ENCODE results near the gene TMEM51. TPM values are rescaled to one million over a fixed set of nuclear protein-coding genes. Genes with fewer than 3 reads are reported as not detected.

The TMEM51 gene
- total RNA-seq, 2 experiments from 2014 or later, result not detected

- no peak for DNase-seq
- CTCF ChIA-PET, result interaction anchor here (1.2 to 1.5 kb wide), 2 partner anchors 19 to 155 kb away, joined by 4 to 7 read pairs; no protein-coding TSS in a partner anchor
- Mint-ChIP-seq H3K36me3 (ENCODE audit: low read depth) (no peaks in the 10 kb centered on the region), H3K27ac (no peak overlapping the region), H3K4me1 (peaks cover 5% of the 10 kb centered on the region), H3K9me3 (no peaks in the 10 kb centered on the region), H3K4me3 (no peak overlapping the region), H3K27me3 (no peaks in the 10 kb centered on the region)
- POLR2A ChIA-PET, result no interaction called here
Observed at GRCh38 chr1:15117671-15118325, 35.7 kb upstream of the TMEM51 start.

GRCh38 chr1:15118579-15118978 lies 35.0 kb upstream of the TMEM51 start:
- no peak overlapping the region for H3K27ac Mint-ChIP-seq
- H3K4me1 Mint-ChIP-seq, result no peaks in the 10 kb centered on the region
- ChIA-PET CTCF (interaction anchor here (0.6 to 0.9 kb wide), 2 partner anchors 10 to 1512 kb away, joined by 4 to 5 read pairs; no protein-coding TSS in a partner anchor), POLR2A (no interaction called here)
- no peaks in the 10 kb centered on the region for H3K27me3 Mint-ChIP-seq
- H3K36me3 Mint-ChIP-seq (ENCODE audit: low read depth), result no peaks in the 10 kb centered on the region
- no peak overlapping the region for H3K4me3 Mint-ChIP-seq
- DNase-seq, result no peak
- H3K9me3 Mint-ChIP-seq, result no peaks in the 10 kb centered on the region

- H3K9me3 Mint-ChIP-seq, result no peaks in the 10 kb centered on the region
- no peak overlapping the region for H3K27ac Mint-ChIP-seq
- H3K36me3 Mint-ChIP-seq (ENCODE audit: low read depth), result no peaks in the 10 kb centered on the region
- H3K4me3 Mint-ChIP-seq, result no peak overlapping the region
- H3K27me3 Mint-ChIP-seq, result peaks cover 2% of the 10 kb centered on the region
- no peak for DNase-seq
- POLR2A ChIA-PET, result no interaction called here
- CTCF ChIA-PET, result no interaction called here
- H3K4me1 Mint-ChIP-seq, result no peaks in the 10 kb centered on the region
Observed at GRCh38 chr1:15120251-15120945, 33.1 kb upstream of the TMEM51 start.

GRCh38 chr1:15122331-15122730 lies 31.2 kb upstream of the TMEM51 start:
- Mint-ChIP-seq H3K36me3 (ENCODE audit: low read depth) (no peaks in the 10 kb centered on the region), H3K9me3 (no peaks in the 10 kb centered on the region), H3K4me3 (no peak overlapping the region), H3K27ac (no peak overlapping the region), H3K4me1 (no peaks in the 10 kb centered on the region), H3K27me3 (peaks cover 3% of the 10 kb centered on the region)
- CTCF ChIA-PET, result no interaction called here
- no peak for DNase-seq
- POLR2A ChIA-PET, result no interaction called here

GRCh38 chr1:15123270-15123669 lies 30.3 kb upstream of the TMEM51 start:
- POLR2A ChIA-PET, result no interaction called here
- CTCF ChIA-PET, result interaction anchor here (0.6 to 0.7 kb wide), 2 partner anchors 15 to 97 kb away, joined by 3 to 4 read pairs; no protein-coding TSS in a partner anchor
- Mint-ChIP-seq H3K27me3 (peaks cover 3% of the 10 kb centered on the region), H3K36me3 (ENCODE audit: low read depth) (no peaks in the 10 kb centered on the region), H3K4me1 (no peaks in the 10 kb centered on the region), H3K9me3 (no peaks in the 10 kb centered on the region), H3K27ac (no peak overlapping the region), H3K4me3 (no peak overlapping the region)
- DNase-seq, result no peak

- no peak overlapping the region for H3K27ac Mint-ChIP-seq
- H3K4me1 Mint-ChIP-seq, result no peaks in the 10 kb centered on the region
- H3K9me3 Mint-ChIP-seq, result no peaks in the 10 kb centered on the region
- H3K4me3 Mint-ChIP-seq, result no peak overlapping the region
- DNase-seq, result no peak
- ChIA-PET CTCF (no interaction called here), POLR2A (no interaction called here)
- H3K27me3 Mint-ChIP-seq, result peaks cover 3% of the 10 kb centered on the region
- H3K36me3 Mint-ChIP-seq (ENCODE audit: low read depth), result no peaks in the 10 kb centered on the region
Observed at GRCh38 chr1:15123925-15124324, 29.6 kb upstream of the TMEM51 start.

- no peak overlapping the region for H3K4me3 Mint-ChIP-seq
- H3K27me3 Mint-ChIP-seq, result peaks cover 3% of the 10 kb centered on the region
- ChIA-PET POLR2A (no interaction called here), CTCF (interaction anchor here (0.6 kb wide), 1 partner anchor 19 kb away, joined by 3 read pairs; no protein-coding TSS in a partner anchor)
- no peaks in the 10 kb centered on the region for H3K4me1 Mint-ChIP-seq
- H3K27ac Mint-ChIP-seq, result no peak overlapping the region
- H3K9me3 Mint-ChIP-seq, result no peaks in the 10 kb centered on the region
- no peaks in the 10 kb centered on the region for H3K36me3 Mint-ChIP-seq (ENCODE audit: low read depth)
- no peak for DNase-seq
Observed at GRCh38 chr1:15124362-15125100, 29.0 kb upstream of the TMEM51 start.

- Mint-ChIP-seq H3K4me1 (no peaks in the 10 kb centered on the region), H3K4me3 (no peak overlapping the region), H3K27me3 (peaks cover 6% of the 10 kb centered on the region), H3K27ac (no peak overlapping the region), H3K9me3 (no peaks in the 10 kb centered on the region), H3K36me3 (ENCODE audit: low read depth) (no peaks in the 10 kb centered on the region)
- no peak for DNase-seq
- ChIA-PET CTCF (interaction anchor here (0.6 kb wide), 1 partner anchor 20 kb away, joined by 3 read pairs; no protein-coding TSS in a partner anchor), POLR2A (no interaction called here)
Observed at GRCh38 chr1:15125101-15125745, 28.3 kb upstream of the TMEM51 start.

GRCh38 chr1:15128077-15128476 lies 25.5 kb upstream of the TMEM51 start:
- no peak overlapping the region for H3K4me3 Mint-ChIP-seq
- no peak for DNase-seq
- CTCF ChIA-PET, result interaction anchor here (0.5 to 1.8 kb wide), 11 partner anchors 9 to 356 kb away, joined by 3 to 7 read pairs (median 3); no protein-coding TSS in a partner anchor
- no peaks in the 10 kb centered on the region for H3K9me3 Mint-ChIP-seq
- H3K4me1 Mint-ChIP-seq, result no peaks in the 10 kb centered on the region
- H3K36me3 Mint-ChIP-seq (ENCODE audit: low read depth), result no peaks in the 10 kb centered on the region
- POLR2A ChIA-PET, result interaction anchor here (0.6 kb wide), 1 partner anchor 16 kb away, joined by 3 read pairs; no protein-coding TSS in a partner anchor
- H3K27me3 Mint-ChIP-seq, result peaks cover 12% of the 10 kb centered on the region
- no peak overlapping the region for H3K27ac Mint-ChIP-seq

GRCh38 chr1:15128520-15129313 lies 24.8 kb upstream of the TMEM51 start:
- CTCF ChIA-PET, result interaction anchor here (0.8 to 1.8 kb wide), 13 partner anchors 8 to 336 kb away, joined by 3 to 7 read pairs (median 3); no protein-coding TSS in a partner anchor
- Mint-ChIP-seq H3K27ac (no peak overlapping the region), H3K4me3 (no peak overlapping the region), H3K27me3 (peaks cover 15% of the 10 kb centered on the region), H3K36me3 (ENCODE audit: low read depth) (no peaks in the 10 kb centered on the region), H3K4me1 (no peaks in the 10 kb centered on the region), H3K9me3 (no peaks in the 10 kb centered on the region)
- DNase-seq, result peak; percentile 72
- POLR2A ChIA-PET, result interaction anchor here (0.6 kb wide), 1 partner anchor 17 kb away, joined by 3 read pairs; no protein-coding TSS in a partner anchor

- Mint-ChIP-seq H3K4me1 (no peaks in the 10 kb centered on the region), H3K9me3 (no peaks in the 10 kb centered on the region), H3K27me3 (peaks cover 24% of the 10 kb centered on the region), H3K27ac (no peak overlapping the region), H3K4me3 (no peak overlapping the region), H3K36me3 (ENCODE audit: low read depth) (no peaks in the 10 kb centered on the region)
- CTCF ChIA-PET, result no interaction called here
- POLR2A ChIA-PET, result no interaction called here
- DNase-seq, result no peak
Observed at GRCh38 chr1:15129944-15130343, 23.6 kb upstream of the TMEM51 start.

- POLR2A ChIA-PET, result interaction anchor here (0.7 kb wide), 1 partner anchor 180 kb away, joined by 3 read pairs; no protein-coding TSS in a partner anchor
- H3K36me3 Mint-ChIP-seq (ENCODE audit: low read depth), result no peaks in the 10 kb centered on the region
- no peaks in the 10 kb centered on the region for H3K4me1 Mint-ChIP-seq
- H3K27ac Mint-ChIP-seq, result no peak overlapping the region
- peaks cover 27% of the 10 kb centered on the region for H3K27me3 Mint-ChIP-seq
- no peak overlapping the region for H3K4me3 Mint-ChIP-seq
- CTCF ChIA-PET, result no interaction called here
- DNase-seq, result no peak
- H3K9me3 Mint-ChIP-seq, result no peaks in the 10 kb centered on the region
Observed at GRCh38 chr1:15130607-15131006, 22.9 kb upstream of the TMEM51 start.
